ENCODE results near the gene C17orf50.
A peak's percentile ranks its signal among the peaks of the same experiment; 100 is the strongest.

Gene C17orf50

GRCh38 chr17:35752945-35753764 lies 7.5 kb upstream of the C17orf50 start, which contains the start of gene GAS2L2:
GAS2L2 (minus strand) TSS chr17:35753239; CDS start chr17:35752850, 389 bp downstream.
- no peak for TF ChIP-seq POLR2A (IDR thresholded peaks at IDR 0.05; ENCODE audit: low read depth, low read length)
- FAIRE-seq = no peak
- no peak for DNase-seq (ENCODE audit: insufficient read length, low spot score)

- FAIRE-seq (no peak), DNase-seq (ENCODE audit: insufficient read length, low spot score) (no peak)
- no peak for TF ChIP-seq POLR2A (IDR thresholded peaks at IDR 0.05; ENCODE audit: low read depth, low read length)
These were observed 3.4 kb upstream of the C17orf50 start for GRCh38 chr17:35757243-35757642.

DNA sequence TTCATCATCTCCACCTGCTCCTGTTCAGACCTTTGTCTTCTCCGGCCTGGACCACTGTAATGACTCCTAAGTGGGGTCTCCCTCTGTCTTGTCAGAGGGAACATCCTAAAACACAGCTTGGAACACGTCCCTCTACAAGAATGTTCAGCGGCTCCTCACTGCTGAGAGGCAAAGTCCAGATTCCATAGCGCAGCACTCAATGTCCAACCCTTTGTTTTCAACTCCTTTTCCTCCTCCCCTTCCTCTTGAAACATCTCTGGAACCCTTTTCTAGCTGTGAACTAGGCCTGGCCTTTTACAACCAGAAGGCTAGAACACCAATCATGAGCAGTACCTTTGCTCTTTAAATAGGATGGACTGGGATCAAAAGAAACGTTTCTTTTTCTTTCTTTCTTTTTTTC lies 914 bp downstream of the C17orf50 start:
- no peak for TF ChIP-seq POLR2A (IDR thresholded peaks at IDR 0.05; ENCODE audit: low read depth, low read length)
- FAIRE-seq (no peak), DNase-seq (ENCODE audit: insufficient read length, low spot score) (no peak)

DNA sequence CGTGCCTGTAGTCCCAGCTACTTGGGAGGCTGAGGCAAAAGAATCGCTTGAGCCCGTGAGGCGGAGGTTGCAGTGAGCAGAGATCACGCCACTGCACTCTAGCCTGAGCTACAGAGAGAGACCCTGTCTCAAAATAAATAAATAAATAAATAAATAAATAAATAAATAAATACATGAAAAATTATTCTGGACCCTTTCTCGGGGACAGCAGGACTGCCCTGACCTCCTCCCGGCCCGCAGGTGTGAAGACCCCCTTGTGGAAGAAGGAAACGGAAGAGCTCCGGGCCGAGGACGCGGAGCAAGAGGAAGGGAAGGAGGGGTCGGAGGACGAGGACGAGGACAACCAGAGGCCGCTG lies 3.1 kb downstream of the C17orf50 start:
- no peak for TF ChIP-seq POLR2A (IDR thresholded peaks at IDR 0.05; ENCODE audit: low read depth, low read length)
- FAIRE-seq (no peak), DNase-seq (ENCODE audit: insufficient read length, low spot score) (no peak)

- FAIRE-seq (no peak), DNase-seq (ENCODE audit: insufficient read length, low spot score) (peak; percentile 95)
- TF ChIP-seq POLR2A (IDR thresholded peaks at IDR 0.05; ENCODE audit: low read depth, low read length) = no peak
These were observed 3.7 kb downstream of the C17orf50 start for GRCh38 chr17:35764123-35764991.

GRCh38 chr17:35765086-35765710 lies 4.5 kb downstream of the C17orf50 start:
- TF ChIP-seq POLR2A (IDR thresholded peaks at IDR 0.05; ENCODE audit: low read depth, low read length) = 0 out of 2 replicates have a peak, but pooled peaks have one; percentile 2
- DNase-seq (ENCODE audit: insufficient read length, low spot score) (no peak), FAIRE-seq (no peak)

- TF ChIP-seq POLR2A (IDR thresholded peaks at IDR 0.05; ENCODE audit: low read depth, low read length) = no peak
- DNase-seq (ENCODE audit: insufficient read length, low spot score) = no peak
- no peak for FAIRE-seq
These were observed 5.2 kb downstream of the C17orf50 start for GRCh38 chr17:35765756-35766488.

DNA sequence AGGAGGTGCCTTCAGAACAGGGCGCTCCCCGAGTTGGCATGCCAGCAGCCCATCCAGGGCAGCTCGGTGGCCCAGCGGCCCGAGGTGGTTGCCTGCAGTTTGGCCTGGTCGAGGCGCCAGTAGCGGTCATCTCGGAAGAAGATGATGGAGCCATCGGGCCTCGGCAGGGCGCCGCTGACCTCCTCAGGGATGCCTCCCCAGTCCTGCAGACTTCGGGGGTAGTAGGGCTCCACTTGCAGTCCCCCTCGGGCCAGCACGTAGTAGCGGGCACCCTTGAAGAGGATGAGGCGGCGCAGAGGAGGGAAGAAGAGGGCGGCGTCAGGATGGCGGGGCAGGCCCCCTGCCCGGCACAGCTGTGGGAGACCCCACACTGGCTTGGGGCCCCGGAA lies 5.8 kb downstream of the C17orf50 start:
- TF ChIP-seq POLR2A (IDR thresholded peaks at IDR 0.05; ENCODE audit: low read depth, low read length) = no peak
- FAIRE-seq (no peak), DNase-seq (ENCODE audit: insufficient read length, low spot score) (no peak)

- FAIRE-seq = no peak
- peak; percentile 72 for DNase-seq (ENCODE audit: insufficient read length, low spot score)
- no peak for TF ChIP-seq POLR2A (IDR thresholded peaks at IDR 0.05; ENCODE audit: low read depth, low read length)
These were observed 6.3 kb downstream of the C17orf50 start for GRCh38 chr17:35766903-35767510.

GRCh38 chr17:35768797-35769196 lies 8.1 kb downstream of the C17orf50 start:
- no peak for TF ChIP-seq POLR2A (IDR thresholded peaks at IDR 0.05; ENCODE audit: low read depth, low read length)
- DNase-seq (ENCODE audit: insufficient read length, low spot score) (no peak), FAIRE-seq (no peak)

GRCh38 chr17:35769895-35770486 lies 9.3 kb downstream of the C17orf50 start:
- no peak for TF ChIP-seq POLR2A (IDR thresholded peaks at IDR 0.05; ENCODE audit: low read depth, low read length)
- FAIRE-seq = no peak
- no peak for DNase-seq (ENCODE audit: insufficient read length, low spot score)

- DNase-seq (ENCODE audit: insufficient read length, low spot score) (no peak), FAIRE-seq (no peak)
- TF ChIP-seq POLR2A (IDR thresholded peaks at IDR 0.05; ENCODE audit: low read depth, low read length) = no peak
These were observed 12.4 kb downstream of the C17orf50 start for GRCh38 chr17:35773129-35773528.
